MCF 10A (cell line): ENCODE measurements around the gene UQCC5. TPM values are rescaled to one million over a fixed set of nuclear protein-coding genes. Genes with fewer than 3 reads are reported as not detected.

Source experiments
- BruUV-seq: library from RNA; stranded (reverse); fragments of 400-500 nt; replicated peaks from 2 replicates; lab custom pipeline; 2021; lab: Mats Ljungman, UMichigan
- CTCF ChIA-PET: fragments of 300-600 bp; sonication (Branson Sonifier 250); formaldehyde crosslinking; extraction: SDS; loops from one replicate; lab custom pipeline; 2021; ENCODE audit warnings: antibody characterized with exemption, inconsistent platforms; lab: Yijun Ruan, JAX
- POLR2A ChIA-PET: fragments of 300-600, 350-650 bp; sonication (Branson Sonifier 250); formaldehyde crosslinking; extraction: SDS; loops from one replicate; lab custom pipeline; 2020; ENCODE audit warnings: antibody characterized with exemption, inconsistent platforms; lab: Yijun Ruan, JAX
- DNase-seq: peaks from one replicate; pipeline ENCODE4 v3.0.0-alpha.2; 2018; ENCODE audit not compliant: unreplicated experiment
- H3K27ac Mint-ChIP-seq: one replicate; pipeline ENCODE4 v1.8.0; 2022; ENCODE audit warnings: mild to moderate bottlenecking, low read depth, mixed read lengths; ENCODE audit not compliant: unreplicated experiment
- H3K27me3 Mint-ChIP-seq: one replicate; pipeline ENCODE4 v1.8.0; 2022; ENCODE audit warnings: mixed read lengths; ENCODE audit not compliant: insufficient read depth, unreplicated experiment
- H3K36me3 Mint-ChIP-seq: one replicate; pipeline ENCODE4 v1.8.0; 2022; ENCODE audit warnings: mild to moderate bottlenecking, moderate library complexity, mixed read lengths; ENCODE audit not compliant: insufficient read depth, unreplicated experiment
- H3K4me1 Mint-ChIP-seq: one replicate; pipeline ENCODE4 v1.8.0; 2022; ENCODE audit warnings: mixed read lengths; ENCODE audit not compliant: insufficient read depth, unreplicated experiment
- H3K4me3 Mint-ChIP-seq: one replicate; pipeline ENCODE4 v1.8.0; 2022; ENCODE audit warnings: mild to moderate bottlenecking, moderate library complexity, mixed read lengths; ENCODE audit not compliant: unreplicated experiment
- H3K9me3 Mint-ChIP-seq: one replicate; pipeline ENCODE4 v1.8.0; 2022; ENCODE audit warnings: mixed read lengths; ENCODE audit not compliant: unreplicated experiment
- CTCF ChIP-seq: fragments of 200-600 bp; IDR thresholded peaks from one replicate; pipeline ENCODE4 v1.8.0; 2022; ENCODE audit warnings: antibody characterized with exemption, mild to moderate bottlenecking; ENCODE audit not compliant: unreplicated experiment
- intact Hi-C: fragments of 100-400 bp; cut with micrococcal nuclease; formaldehyde crosslinking; loops from 2 replicates; pipeline ENCODE4 v1.14.1; 2022
- total RNA-seq: library from RNA; stranded (reverse); gene quantifications from 2 replicates; pipeline ENCODE4 v1.2.3, GENCODE V29; 2022

UQCC5 gene
- total RNA-seq, 1 experiment from 2014 or later, result 22.6 TPM

DNA sequence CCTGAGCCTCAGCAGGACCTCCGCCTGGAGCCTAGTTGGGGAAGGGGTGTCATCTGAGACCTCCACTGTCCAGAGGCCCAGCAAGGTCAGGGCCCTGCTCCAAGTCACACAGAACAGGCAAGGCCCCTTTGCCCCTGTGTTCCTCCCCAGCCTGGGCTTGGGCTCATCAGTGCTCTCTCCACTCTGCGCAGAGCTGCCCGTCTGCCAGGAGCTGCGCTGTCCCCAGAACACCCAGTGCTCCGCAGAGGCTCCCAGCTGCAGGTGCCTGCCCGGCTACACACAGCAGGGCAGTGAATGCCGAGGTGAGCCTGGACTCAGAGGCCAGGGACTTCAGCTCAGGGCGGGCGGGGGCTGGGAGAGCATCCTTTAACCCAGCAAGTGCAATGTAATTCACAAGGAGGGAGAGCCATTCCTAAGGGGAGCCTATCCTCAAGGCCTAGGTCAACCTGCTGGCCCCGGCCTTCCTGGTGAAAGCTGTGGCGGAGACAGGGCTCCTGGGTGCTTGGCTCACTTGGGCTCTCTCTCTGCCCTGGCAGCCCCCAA, 33.5 kb upstream of the UQCC5 start:
- no TSS peak for BruUV-seq
- H3K27ac Mint-ChIP-seq, result no peak overlapping the region
- no peak for TF ChIP-seq CTCF

DNA sequence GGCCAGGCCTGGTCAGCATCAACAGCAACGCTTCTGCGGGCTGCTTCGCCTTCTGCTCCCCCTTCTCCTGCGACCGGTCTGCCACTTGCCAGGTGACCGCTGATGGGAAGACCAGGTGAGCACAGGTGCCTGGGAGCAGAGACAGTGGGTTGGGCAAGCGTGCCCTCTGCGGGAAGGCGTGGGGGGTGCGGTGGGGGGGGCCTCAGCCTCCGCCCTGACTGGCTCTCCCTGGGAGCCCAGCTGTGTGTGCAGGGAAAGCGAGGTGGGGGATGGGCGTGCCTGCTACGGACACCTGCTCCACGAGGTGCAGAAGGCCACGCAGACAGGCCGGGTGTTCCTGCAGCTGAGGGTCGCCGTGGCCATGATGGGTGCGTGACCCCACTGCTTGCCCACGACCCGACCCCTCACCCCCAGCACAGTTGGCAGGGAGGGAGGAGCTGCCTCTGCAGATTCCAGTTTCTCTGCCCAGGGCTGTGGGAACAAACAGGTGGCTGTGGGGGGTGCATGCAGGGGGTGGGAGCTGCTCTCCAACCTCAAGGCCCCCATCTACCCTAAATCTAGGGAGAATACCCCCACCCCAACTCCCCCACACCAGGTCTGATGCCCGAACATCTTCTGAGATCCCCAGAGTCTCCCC, 32.5 kb upstream of the UQCC5 start:
- Mint-ChIP-seq H3K4me3 (no peak overlapping the region), H3K27me3 (no peaks in the 10 kb centered on the region), H3K27ac (no peak overlapping the region), H3K4me1 (peaks cover 7% of the 10 kb centered on the region), H3K9me3 (no peaks in the 10 kb centered on the region), H3K36me3 (no peaks in the 10 kb centered on the region)
- POLR2A ChIA-PET, result no interaction called here
- no peak for TF ChIP-seq CTCF
- DNase-seq, result no peak
- intact Hi-C loops, result no loop called here
- CTCF ChIA-PET, result interaction anchor here (0.5 to 0.6 kb wide), 2 partner anchors 165 to 190 kb away, joined by 4 read pairs; no protein-coding TSS in a partner anchor
- BruUV-seq, result no TSS peak

More for the DNA sequence above, 33.5 kb upstream of the UQCC5 start:
- H3K27me3 Mint-ChIP-seq, result no peaks in the 10 kb centered on the region
- intact Hi-C loops, result no loop called here
- no peaks in the 10 kb centered on the region for H3K36me3 Mint-ChIP-seq
- H3K9me3 Mint-ChIP-seq, result no peaks in the 10 kb centered on the region
- no peak for DNase-seq
- POLR2A ChIA-PET, result no interaction called here
- CTCF ChIA-PET, result no interaction called here
- H3K4me3 Mint-ChIP-seq, result no peak overlapping the region
- peaks cover 7% of the 10 kb centered on the region for H3K4me1 Mint-ChIP-seq

DNA sequence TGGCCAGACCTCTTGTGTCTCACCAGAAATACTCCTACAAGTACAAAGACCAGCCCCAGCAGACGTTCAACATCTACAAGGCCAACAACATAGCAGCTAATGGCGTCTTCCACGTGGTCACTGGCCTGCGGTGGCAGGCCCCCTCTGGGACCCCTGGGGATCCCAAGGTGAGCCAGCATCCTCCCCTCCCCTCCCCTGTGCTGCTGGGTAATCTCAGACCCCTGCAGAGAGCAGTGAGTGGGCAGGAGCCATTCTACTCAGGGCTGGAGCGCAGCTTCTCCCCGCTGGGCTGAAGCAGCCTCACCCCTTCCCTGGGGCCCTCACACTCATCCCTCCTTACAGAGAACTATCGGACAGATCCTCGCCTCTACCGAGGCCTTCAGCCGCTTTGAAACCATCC, 31.4 kb upstream of the UQCC5 start:
- BruUV-seq, result no TSS peak
- no peak overlapping the region for H3K27ac Mint-ChIP-seq
- no peaks in the 10 kb centered on the region for H3K9me3 Mint-ChIP-seq
- no peak for TF ChIP-seq CTCF
- CTCF ChIA-PET, result interaction anchor here (0.7 to 1.3 kb wide), 2 partner anchors 57 to 77 kb away, joined by 3 read pairs; no protein-coding TSS in a partner anchor
- no peaks in the 10 kb centered on the region for H3K27me3 Mint-ChIP-seq
- POLR2A ChIA-PET, result no interaction called here
- H3K4me3 Mint-ChIP-seq, result no peak overlapping the region
- H3K4me1 Mint-ChIP-seq, result peaks cover 7% of the 10 kb centered on the region
- no peaks in the 10 kb centered on the region for H3K36me3 Mint-ChIP-seq
- intact Hi-C loops, result no loop called here
- DNase-seq, result no peak

- POLR2A ChIA-PET, result no interaction called here
- H3K36me3 Mint-ChIP-seq, result no peaks in the 10 kb centered on the region
- CTCF ChIA-PET, result no interaction called here
- no peaks in the 10 kb centered on the region for H3K27me3 Mint-ChIP-seq
- intact Hi-C loops, result no loop called here
- peaks cover 7% of the 10 kb centered on the region for H3K4me1 Mint-ChIP-seq
- DNase-seq, result no peak
- H3K4me3 Mint-ChIP-seq, result no peak overlapping the region
- no peaks in the 10 kb centered on the region for H3K9me3 Mint-ChIP-seq
- H3K27ac Mint-ChIP-seq, result no peak overlapping the region
- no TSS peak for BruUV-seq
- no peak for TF ChIP-seq CTCF
Measured at GRCh38 chr3:52506266-52506966, 30.0 kb upstream of the UQCC5 start.
